GM10266 (cell line): ENCODE data around the gene MGA.
A peak's percentile ranks its signal among the peaks of the same experiment; 100 is the strongest.

Source experiments
- DNase-seq: peaks from one replicate; pipeline ENCODE4 v3.0.0; 2012; ENCODE audit errors: extremely low spot score
- CTCF ChIP-seq: IDR thresholded peaks from 2 replicates; pipeline ENCODE4 v1.5.1; 2012; ENCODE audit warnings: mild to moderate bottlenecking, low read depth; ENCODE audit not compliant: control insufficient read depth, insufficient read depth; ENCODE audit errors: missing control alignments

Gene MGA

GRCh38 chr15:41660235-41661077 is at the start of gene MGA:
MGA (plus strand) TSS chr15:41660405.
- peak; percentile 25 for TF ChIP-seq CTCF
- DNase-seq: peak; percentile 90

- DNase-seq: no peak
- no peak for TF ChIP-seq CTCF
Observed at GRCh38 chr15:41620536-41621199, 39.5 kb upstream of the MGA start.

GRCh38 chr15:41621200-41622193 is 38.7 kb upstream of the MGA start:
- peak; percentile 84 for DNase-seq
- TF ChIP-seq CTCF: no peak

- no peak for DNase-seq
- no peak for TF ChIP-seq CTCF
Observed at GRCh38 chr15:41622901-41623300, 37.3 kb upstream of the MGA start.

GRCh38 chr15:41627203-41627602 is 33.0 kb upstream of the MGA start:
- no peak for TF ChIP-seq CTCF
- no peak for DNase-seq

GRCh38 chr15:41629463-41629862 is 30.7 kb upstream of the MGA start:
- no peak for DNase-seq
- TF ChIP-seq CTCF: no peak
